SK-MEL-5 (cell line): Measurements from ENCODE around the gene SCFD2. TPM values are rescaled to one million over a fixed set of nuclear protein-coding genes. Genes with fewer than 3 reads are reported as not detected.

ENCODE experiments used
- DNase-seq: peaks from one replicate; pipeline ENCODE4 v3.0.0-alpha.2; 2016; ENCODE audit warnings: low read depth, low spot score
- in situ Hi-C: cut with HindIII; loops from 2 replicates; pipeline ENCODE4 v1.10.0; 2016; ENCODE audit warnings: low sequenced_read_pairs, high pct_unique_total_duplicates, low pct_unique_long_range_greater_than_20kb
- total RNA-seq: library from RNA; depleted of rRNA; stranded (reverse); fragments of >200 nt; shearing (Covaris generic); gene quantifications from 2 replicates; pipeline ENCODE4 v1.2.3, GENCODE V29; 2014

SCFD2 gene
- total RNA-seq, 1 experiment from 2014 or later, result 25.7 TPM

DNA sequence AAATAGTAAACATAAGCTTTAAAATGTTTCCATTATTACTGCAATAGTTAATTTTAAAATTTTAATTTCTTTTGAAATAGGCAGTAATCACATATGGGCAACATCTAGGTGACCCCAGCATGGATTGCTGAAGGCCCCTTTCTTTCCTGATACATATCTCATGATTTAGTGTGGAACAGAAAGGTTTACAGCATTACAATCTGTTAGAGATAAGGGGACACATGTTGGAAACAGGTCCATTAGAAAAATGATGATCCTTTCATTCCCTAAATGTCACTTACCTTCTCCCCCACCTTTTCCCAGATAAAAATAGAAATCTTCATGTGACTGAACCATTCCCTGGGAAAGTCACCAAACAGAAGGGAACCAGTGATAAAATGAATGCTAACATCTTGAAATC is 413.3 kb downstream of the SCFD2 start:
- in situ Hi-C loops, result no loop called here
- no peak for DNase-seq

DNA sequence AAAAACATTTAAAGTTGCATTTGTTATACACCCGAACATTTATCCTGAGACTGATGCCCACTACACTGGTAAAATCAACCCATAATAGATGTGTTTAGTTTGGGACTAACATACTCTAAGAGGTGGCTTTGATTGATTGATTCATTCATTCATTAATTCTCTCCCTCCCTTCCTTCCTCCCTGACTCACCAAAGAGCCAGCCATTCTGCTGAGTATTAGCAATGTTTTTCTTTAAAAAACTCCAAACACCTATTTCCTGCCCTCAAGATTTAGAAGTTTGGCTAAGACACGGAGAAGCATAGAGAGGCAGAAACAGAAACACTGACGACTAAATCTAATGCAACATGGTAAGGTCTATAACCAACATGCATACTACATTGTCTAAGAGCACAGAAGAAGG is 414.8 kb downstream of the SCFD2 start:
- in situ Hi-C loops, result no loop called here
- DNase-seq, result no peak

DNA sequence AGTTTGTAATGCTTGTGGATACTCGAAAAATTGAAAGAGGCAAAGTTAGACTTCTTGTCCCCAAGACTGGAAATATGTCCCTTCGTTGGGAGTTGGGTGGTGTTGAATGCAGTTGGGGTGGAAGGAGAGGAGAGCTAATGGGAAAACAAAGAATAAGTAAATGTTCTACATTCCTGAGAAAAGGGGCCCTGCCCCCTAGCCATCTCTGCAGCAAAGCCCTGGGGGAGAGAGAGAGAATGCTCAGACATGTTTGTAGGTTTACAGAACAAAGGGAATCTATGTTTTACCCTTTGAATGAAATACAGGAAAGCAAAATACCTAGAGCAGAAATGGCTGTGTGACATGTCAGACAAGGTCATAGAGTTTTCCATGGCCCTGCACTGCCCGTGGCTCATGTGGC is 415.6 kb downstream of the SCFD2 start:
- in situ Hi-C loops, result no loop called here
- no peak for DNase-seq

DNA sequence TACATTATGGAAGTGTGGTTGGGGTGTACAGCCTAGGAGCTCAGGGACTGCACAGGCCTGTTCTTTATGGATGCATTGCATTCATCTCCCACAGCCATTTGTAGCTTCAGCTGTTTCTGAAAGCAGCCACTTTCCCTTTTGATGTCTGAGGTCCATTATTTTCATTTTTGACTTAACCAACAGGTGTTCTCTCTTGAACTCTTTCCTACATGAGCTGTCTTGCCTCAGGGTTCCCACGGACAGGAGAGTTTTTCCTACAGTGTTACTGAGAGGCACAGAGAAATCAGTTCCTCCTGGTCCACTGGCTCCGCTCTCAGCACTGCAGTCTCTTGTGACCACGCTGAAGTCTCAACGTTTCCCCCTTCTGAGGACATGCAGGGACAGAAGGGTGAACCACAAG is 416.5 kb downstream of the SCFD2 start:
- in situ Hi-C loops, result no loop called here
- no peak for DNase-seq

DNA sequence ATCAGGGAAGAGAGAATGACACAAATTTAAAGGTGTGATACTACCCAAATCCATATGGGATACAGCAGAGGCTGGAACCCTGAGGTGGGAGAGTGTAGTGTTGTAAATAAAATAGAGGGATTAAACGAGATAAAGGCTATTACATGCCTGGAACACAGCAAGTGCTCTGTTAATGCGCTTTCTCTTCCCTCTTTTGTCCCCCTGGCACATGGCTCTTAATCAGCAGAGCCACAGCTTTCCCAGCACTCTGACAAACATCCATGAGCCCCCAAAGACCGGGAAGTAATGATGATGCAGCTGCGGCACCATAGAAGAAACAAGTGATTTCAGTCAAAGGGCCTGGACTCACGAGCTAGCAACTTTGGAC is 417.8 kb downstream of the SCFD2 start:
- DNase-seq, result no peak
- in situ Hi-C loops, result no loop called here

DNA sequence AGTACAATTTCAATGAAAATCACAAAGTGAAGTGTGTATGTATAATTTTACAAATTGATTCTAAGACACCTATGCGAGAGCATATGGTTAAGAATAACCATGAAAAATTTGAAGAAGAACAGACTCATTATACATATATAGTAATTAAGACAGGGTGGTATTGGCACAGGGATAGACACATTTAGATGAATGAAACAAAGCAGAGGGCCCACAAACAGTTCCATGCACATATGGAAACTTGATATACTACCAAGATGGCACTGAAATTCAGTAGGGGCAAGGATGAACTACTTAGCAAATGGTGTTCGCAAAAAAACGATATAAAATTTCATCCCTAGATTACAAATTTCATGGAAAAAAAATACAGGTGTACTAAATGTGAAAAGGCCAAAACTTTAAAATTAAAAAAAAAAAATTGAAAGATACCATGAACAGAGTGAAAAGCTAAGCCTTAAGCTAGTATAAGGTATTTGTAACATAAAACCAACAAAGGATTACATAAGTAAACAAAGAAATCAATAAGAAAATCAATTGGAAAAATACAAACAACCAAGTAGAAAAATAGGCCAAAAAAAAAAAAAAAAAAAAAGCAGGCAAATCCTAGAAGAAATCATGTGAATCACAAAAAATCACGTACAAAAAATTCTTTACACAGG is 418.3 kb downstream of the SCFD2 start:
- DNase-seq, result no peak
- in situ Hi-C loops, result no loop called here

DNA sequence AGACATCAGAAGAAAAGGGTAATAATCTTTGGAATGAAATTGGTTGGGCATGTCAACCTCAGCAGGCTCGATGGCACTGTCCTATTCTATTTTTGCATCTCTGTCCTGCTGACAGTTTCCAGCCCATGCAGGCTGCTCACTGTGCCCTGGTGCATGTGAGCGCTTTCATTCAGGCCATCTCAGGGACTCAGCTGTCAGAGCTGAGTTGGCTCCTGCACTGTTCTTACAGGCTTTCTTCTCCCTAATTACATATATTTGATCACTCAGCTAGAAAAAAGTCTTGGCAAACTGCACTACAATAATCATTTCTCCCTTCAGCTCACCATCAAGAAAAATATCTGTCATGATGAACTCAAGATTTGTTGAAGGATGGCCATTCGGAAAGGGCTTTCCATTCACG is 419.0 kb downstream of the SCFD2 start:
- in situ Hi-C loops, result no loop called here
- no peak for DNase-seq

DNA sequence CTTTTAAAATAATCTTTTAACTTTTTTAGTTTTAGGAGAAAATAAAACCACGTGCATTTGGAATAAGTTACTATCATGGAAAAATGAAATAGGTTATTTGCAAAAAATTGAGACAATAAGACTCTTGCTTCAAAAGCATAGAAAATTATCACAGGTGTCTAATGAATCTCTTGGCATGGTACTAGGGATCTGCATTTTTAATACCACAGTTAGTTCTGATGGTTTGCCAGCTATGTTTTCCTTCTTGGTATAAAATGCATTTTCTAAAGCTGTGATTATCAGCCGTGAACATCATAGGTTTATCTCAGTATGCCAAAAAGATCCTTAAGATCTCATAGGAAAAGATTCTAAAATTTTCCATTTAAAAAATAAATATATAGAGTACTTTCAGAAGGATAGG is 419.9 kb downstream of the SCFD2 start:
- in situ Hi-C loops, result no loop called here
- no peak for DNase-seq

DNA sequence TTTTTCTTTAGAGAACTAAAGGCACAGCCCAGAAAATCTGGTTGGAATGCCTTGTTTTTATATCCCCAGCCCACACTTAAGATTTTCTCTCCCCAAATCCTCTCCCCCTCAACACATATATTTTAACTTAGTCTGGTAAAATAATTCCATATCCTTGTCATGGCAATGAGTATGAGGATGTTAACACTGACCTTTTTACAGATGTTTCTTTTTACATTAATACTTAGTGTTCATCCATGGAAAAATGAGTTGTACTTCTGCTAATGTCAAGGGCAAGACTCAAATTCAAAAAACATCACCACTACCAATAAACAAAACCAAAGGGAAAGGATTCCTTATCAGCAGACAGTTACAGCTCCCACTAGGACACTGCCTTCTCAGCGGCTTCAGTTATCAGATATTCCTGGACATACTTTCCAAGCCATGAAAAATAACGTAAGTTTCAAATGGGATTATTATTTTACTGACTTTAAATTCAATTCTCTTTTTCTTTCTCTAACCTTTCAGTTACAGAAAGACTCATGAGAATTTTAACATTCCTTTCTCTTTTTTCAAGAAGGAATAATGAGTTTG is 420.4 kb downstream of the SCFD2 start:
- DNase-seq, result no peak
- in situ Hi-C loops, result no loop called here

DNA sequence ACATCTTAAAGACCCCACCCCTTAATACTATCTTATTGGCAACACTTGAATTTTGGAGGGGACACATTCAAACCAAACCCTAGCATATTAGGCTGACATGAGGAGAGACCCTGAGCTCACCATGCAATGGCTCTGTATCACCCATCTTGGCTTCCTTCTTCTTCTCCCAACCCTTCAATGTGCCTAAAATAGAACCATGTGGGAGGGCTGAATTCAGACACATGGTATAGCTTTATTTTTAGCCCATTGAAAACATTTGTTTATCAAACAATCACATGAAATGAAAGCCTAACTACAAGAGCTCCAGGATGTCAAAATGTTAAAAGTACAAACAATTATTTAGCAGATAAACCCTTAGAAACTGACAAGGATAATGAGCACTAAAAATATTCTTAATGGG is 422.2 kb downstream of the SCFD2 start:
- no peak for DNase-seq
- in situ Hi-C loops, result no loop called here

DNA sequence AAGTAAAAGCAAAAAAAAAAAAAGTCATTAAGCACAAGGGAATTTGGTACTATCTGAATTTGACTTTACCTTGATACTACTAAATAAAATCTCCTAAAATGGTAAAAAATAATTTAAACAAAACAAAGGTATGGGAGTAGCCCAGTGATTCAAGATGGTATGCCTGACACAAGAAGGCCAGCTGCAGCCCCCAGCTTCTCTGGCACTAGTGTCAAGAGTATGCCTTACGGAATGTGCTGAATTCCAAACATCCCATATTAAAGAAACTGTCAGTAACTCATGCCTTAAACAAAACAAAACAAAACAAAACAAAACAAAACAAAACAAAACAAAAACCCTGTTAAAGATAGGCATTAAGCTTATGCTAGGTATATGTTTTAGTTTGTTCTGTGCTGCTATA is 422.9 kb downstream of the SCFD2 start:
- in situ Hi-C loops, result no loop called here
- DNase-seq, result no peak

DNA sequence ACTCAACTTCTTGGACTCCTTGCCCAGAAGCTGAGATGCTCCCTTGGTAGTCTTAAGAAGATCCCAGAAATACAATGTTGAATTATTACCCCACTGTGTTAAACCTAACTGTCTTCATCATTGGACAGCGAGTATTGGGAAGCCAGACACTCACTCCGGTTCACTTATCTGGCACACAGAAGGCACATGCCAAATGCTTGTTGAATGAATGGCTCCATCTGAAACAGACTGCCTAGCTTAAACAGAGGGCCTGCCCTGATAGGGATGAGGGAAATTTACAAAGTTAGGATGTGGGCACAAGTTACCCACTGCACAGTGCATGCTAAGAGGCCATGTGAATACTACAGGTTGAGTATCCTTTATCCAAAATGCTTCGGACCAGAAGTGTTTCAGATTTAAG is 424.4 kb downstream of the SCFD2 start:
- no peak for DNase-seq
- in situ Hi-C loops, result no loop called here

DNA sequence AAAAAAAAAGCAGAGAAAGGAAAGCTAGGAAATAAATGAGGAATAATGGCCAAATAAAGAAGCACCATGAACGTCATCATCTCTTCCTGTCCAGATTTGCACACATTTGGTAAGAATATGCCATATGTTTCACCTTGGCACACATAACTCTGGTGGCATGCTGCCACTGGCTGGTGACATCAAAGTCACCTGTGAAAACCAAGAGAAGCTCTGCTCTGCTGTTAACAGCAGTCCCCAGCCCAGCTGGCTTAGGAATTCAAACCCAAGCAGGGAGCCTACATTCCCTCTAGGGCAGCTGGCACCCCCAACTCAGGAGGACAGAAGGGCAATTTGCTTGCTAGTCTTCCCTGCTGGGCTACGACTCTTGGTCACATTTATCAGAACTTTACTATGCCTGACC is 426.1 kb downstream of the SCFD2 start:
- DNase-seq, result no peak
- in situ Hi-C loops, result no loop called here

DNA sequence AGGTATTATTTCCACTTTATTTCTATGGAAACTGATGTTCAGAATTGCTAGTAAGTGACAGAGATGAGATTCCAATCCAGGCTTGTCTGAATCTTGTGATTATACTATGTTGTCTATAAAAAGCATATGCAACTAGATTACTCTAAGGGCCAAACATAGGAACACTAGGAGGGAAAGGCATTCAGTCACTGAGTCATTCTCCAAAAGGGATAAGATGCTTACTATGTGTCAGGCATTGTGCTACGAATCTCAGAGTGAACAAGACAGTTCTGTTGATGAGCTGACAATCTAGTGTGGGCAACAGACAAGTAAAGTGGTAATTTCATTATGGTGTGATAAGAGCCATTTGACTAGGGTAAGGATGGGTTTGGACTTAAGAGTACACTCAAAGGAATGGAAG is 426.5 kb downstream of the SCFD2 start:
- no peak for DNase-seq
- in situ Hi-C loops, result no loop called here

DNA sequence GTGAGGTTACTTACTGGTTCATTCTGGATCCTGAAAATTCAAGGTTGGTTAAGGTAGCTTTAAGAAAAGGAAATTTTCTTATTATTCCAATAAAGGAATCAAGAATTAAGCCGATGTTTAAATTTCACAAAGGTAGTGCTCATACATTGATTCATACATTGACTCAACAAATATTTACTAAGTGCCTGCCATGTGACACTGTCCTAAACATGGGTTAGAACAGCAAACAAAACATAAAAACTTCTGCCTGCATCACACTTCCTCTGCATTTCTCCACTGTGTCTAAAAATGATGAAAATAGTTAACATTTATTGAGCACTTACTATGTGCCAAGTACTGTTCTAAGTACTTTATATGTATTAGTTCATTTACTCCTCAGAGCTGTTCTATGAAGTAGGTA is 428.0 kb downstream of the SCFD2 start:
- no peak for DNase-seq
- in situ Hi-C loops, result no loop called here

DNA sequence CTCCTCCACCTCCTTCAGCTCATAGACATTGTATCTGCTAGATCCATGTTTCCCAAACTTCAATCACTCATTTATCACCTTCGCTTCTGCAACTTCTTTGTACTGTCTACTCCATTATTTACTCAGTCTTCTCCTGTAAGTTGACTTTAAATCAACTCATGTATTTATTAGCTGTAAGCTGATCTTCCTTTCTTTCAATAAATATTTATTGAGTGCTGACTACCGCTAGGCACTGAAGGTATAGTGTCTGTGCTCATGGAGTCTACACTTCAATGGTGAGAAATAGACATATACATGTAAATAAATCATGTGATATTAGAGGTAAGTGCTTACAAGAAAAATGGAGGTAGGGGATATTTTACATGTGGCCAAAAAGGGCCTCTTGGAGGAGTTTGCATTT is 429.1 kb downstream of the SCFD2 start:
- in situ Hi-C loops, result no loop called here

DNA sequence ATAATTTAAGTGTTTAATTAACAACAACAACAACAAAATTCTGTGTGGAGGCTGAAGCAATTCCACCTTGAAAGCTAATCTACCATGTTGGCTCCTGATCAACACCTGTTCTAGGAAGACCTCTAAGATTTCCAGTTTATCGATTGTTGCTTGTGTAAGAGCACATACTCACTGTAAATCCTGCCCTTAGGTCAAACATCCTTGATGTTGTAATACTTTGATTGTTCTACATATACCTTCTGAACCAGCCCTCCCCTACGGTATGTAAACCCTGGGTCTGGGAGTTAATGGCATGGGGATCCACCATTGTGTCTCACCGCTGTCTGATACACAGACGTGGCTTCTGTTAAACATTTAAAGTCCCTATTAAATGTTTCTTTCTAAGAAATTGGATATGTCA is 430.5 kb downstream of the SCFD2 start:
- DNase-seq, result no peak
- in situ Hi-C loops, result no loop called here

More for the DNA sequence above, 429.1 kb downstream of the SCFD2 start:
- DNase-seq, result no peak

DNA sequence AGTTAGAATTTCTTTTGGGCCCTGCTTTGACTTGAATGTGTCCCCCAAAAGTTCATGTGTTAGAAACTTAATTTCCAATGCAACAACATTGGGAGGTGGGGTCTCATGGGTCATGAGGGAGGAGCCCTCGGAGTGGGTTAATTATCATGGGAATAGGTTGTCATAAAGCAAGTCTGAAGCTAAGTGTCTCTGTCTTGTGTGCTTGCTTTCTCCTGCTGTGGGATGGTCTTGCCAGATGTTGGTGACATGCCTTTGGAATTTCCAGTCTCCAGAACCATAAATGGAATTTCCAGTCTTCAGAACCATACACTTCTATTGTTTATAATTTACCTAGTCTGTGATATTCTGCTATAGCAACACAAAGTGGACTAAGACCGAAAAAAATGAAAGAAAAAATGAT is 432.1 kb downstream of the SCFD2 start:
- no peak for DNase-seq
- in situ Hi-C loops, result no loop called here

DNA sequence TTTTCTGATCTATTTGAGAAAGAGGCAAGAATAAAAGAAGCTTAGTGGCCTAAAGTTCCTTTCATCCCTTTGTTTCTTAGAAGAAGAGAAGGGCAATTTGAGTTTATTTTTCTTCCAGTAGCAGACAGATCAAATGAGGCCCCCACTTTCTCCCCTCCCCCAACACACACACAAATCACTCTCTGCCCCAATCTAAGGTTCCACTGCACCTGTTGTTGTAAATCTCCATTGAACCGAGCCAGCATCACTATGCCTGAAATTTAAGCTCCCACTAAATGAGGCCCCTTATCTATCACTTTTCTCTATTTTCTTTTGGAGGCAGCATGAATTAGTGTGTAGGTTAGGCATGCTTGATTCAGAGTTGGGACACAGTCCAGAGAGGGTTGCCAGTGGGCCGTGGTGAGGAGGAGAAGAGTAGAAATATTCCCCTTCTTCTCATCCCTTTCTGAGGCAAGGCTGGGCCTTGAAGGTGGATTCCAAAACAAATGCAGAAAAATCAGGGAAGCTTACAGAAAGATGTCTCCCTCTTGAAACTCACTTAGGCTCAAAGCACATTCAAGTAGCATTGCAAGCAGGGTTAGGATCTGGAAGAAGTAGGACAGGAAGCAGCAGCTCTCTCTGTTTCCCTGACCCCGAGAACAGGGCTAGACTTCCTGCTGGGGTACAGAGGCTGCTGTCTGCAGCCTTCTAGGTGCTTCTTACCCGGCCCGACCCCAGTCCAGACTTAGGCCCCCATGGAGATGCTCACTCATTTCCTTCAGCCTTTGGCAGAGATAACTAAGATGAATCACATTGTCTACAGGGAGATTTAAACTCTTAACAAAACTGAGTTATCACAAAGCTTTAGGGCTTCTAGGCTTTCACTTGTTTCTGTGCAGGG is 433.0 kb downstream of the SCFD2 start:
- no peak for DNase-seq
- in situ Hi-C loops, result no loop called here
